HCT116 (cell line): ENCODE measurements around the gene GPC5. TPM values are rescaled to one million over a fixed set of nuclear protein-coding genes. Genes with fewer than 3 reads are reported as not detected.

ENCODE experiments used
- ATAC-seq: fragments of 200-7000 bp; cut with Tn5 transposase; 2 replicates; pipeline ENCODE4 v1.9.1; 2020; ENCODE audit warnings: mild to moderate bottlenecking, moderate library complexity
- BruUV-seq: library from RNA; stranded (reverse); fragments of 400-500 nt; replicated peaks from 2 replicates; lab custom pipeline; 2021; lab: Mats Ljungman, UMichigan
- CTCF ChIA-PET: fragments of 300-600 bp; sonication (Branson Sonifier 250); formaldehyde crosslinking; loops from one replicate; lab custom pipeline; 2021; ENCODE audit warnings: antibody characterized with exemption; lab: Charles Lee
- POLR2A ChIA-PET: fragments of 300-600, 350-600 bp; sonication (Branson Sonifier 250); formaldehyde crosslinking; loops from one replicate; lab custom pipeline; 2021; ENCODE audit warnings: antibody characterized with exemption; lab: Charles Lee
- RAD21 ChIA-PET, 2 experiments: fragments of 300-600 bp; sonication (Branson Sonifier 250); formaldehyde crosslinking; loops; one replicate each; lab custom pipeline; 2023; ENCODE audit warnings: low total read pairs in 2 of 2; ENCODE audit not compliant: uncharacterized antibody in 2 of 2, unreplicated experiment in 2 of 2, low non-redundant PET in 1 of 2; lab: Charles Lee
- DNase-seq: peaks from one replicate; pipeline ENCODE4 v3.0.0-alpha.2; 2010; ENCODE audit warnings: low read depth, low spot score
- H2AFZ ChIP-seq: fragments of 200-600 bp; shearing (Covaris generic), sonication (generic); 2 replicates; pipeline ENCODE4 v1.6.1; 2017; ENCODE audit warnings: low read depth, mixed run types, mixed read lengths, antibody characterized with exemption, low read length; ENCODE audit not compliant: poor library complexity, severe bottlenecking
- H3K27ac ChIP-seq: 2 replicates; pipeline ENCODE4 v1.5.1; 2012; ENCODE audit warnings: low read depth, low read length
- H3K27me3 ChIP-seq: fragments of 200-600 bp; sonication (generic); 2 replicates; pipeline ENCODE4 v1.6.1; 2016; ENCODE audit warnings: mixed run types, low read length, mixed read lengths; ENCODE audit not compliant: insufficient read depth
- H3K36me3 ChIP-seq, 2 experiments: fragments of 200-500 bp in 1 of 2; fragments of 200-600 bp in 1 of 2; sonication (Bioruptor generic) in 1 of 2; sonication (generic) in 1 of 2; 2 replicates each; pipeline versions ENCODE4 v1.5.1 to v1.6.1; 2014 to 2016; ENCODE audit warnings: low read length in 2 of 2, inconsistent platforms in 1 of 2, mixed read lengths in 1 of 2, mixed run types in 1 of 2; ENCODE audit not compliant: insufficient read depth in 2 of 2, control insufficient read depth in 1 of 2
- H3K4me1 ChIP-seq, 2 experiments: fragments of 200-600 bp in 1 of 2; sonication (generic) in 1 of 2; 2 replicates each; pipeline versions ENCODE4 v1.5.1 to v1.6.1; 2012 to 2017; ENCODE audit warnings: low read length in 2 of 2, inconsistent platforms in 1 of 2, mild to moderate bottlenecking in 1 of 2, mixed read lengths in 1 of 2, mixed run types in 1 of 2, moderate library complexity in 1 of 2; ENCODE audit not compliant: insufficient read depth in 2 of 2, control insufficient read depth in 1 of 2
- H3K4me2 ChIP-seq: fragments of 200-600 bp; sonication (generic); 2 replicates; pipeline ENCODE4 v1.6.1; 2017; ENCODE audit warnings: mixed run types, low read length, mixed read lengths
- H3K4me3 ChIP-seq, 2 experiments: fragments of 200-600 bp in 1 of 2; sonication (generic) in 1 of 2; replicated peaks in 1 of 2; 2 replicates each; pipeline ENCODE4 v1.5.1; 2011 to 2016; ENCODE audit warnings: low read length in 2 of 2, control low read depth in 1 of 2, low read depth in 1 of 2, mild to moderate bottlenecking in 1 of 2, mixed read lengths in 1 of 2, mixed run types in 1 of 2
- H3K79me2 ChIP-seq: fragments of 200-600 bp; sonication (generic); 2 replicates; pipeline ENCODE4 v1.6.1; 2017; ENCODE audit warnings: mild to moderate bottlenecking, mixed run types, low read length, moderate library complexity, mixed read lengths; ENCODE audit not compliant: insufficient read depth
- H3K9ac ChIP-seq: fragments of 200-600 bp; sonication (generic); 2 replicates; pipeline ENCODE4 v1.6.1; 2016; ENCODE audit warnings: low read length, mixed read lengths
- H3K9me2 ChIP-seq: fragments of 200-600 bp; sonication (generic), shearing (Covaris generic); 2 replicates; pipeline ENCODE4 v1.6.1; 2017; ENCODE audit warnings: mixed run types, mild to moderate bottlenecking, moderate library complexity; ENCODE audit not compliant: insufficient read depth
- H3K9me3 ChIP-seq, 2 experiments: fragments of 200-500 bp in 1 of 2; fragments of 200-600 bp in 1 of 2; sonication (Bioruptor generic) in 1 of 2; sonication (generic) in 1 of 2; 2 replicates each; pipeline ENCODE4 v1.6.1; 2014 to 2017; ENCODE audit warnings: low read length in 2 of 2, mixed read lengths in 2 of 2, inconsistent platforms in 1 of 2, low read depth in 1 of 2, mild to moderate bottlenecking in 1 of 2, mixed run types in 1 of 2, moderate library complexity in 1 of 2; ENCODE audit not compliant: control insufficient read depth in 1 of 2, insufficient read depth in 1 of 2
- H4K20me1 ChIP-seq: fragments of 200-600 bp; sonication (generic), shearing (Covaris generic); 2 replicates; pipeline ENCODE4 v1.6.1; 2017; ENCODE audit warnings: mixed run types, mild to moderate bottlenecking, moderate library complexity; ENCODE audit not compliant: insufficient read depth
- CBX3 ChIP-seq: IDR thresholded peaks from 2 replicates; pipeline ENCODE4 v1.6.1; 2012; ENCODE audit warnings: low read depth
- CEBPB ChIP-seq: IDR thresholded peaks from 2 replicates; pipeline ENCODE4 v1.6.1; 2012; ENCODE audit warnings: low read depth
- CTCF ChIP-seq, 3 experiments: fragments of 200-600 bp in 1 of 3; sonication (generic) in 1 of 3; IDR thresholded peaks in 2 of 3; conservative IDR thresholded peaks in 1 of 3; 2 replicates each; pipeline ENCODE4 v1.5.1; 2012 to 2017; ENCODE audit warnings: low read depth in 2 of 3, low read length in 2 of 3, antibody characterized with exemption in 1 of 3, borderline replicate concordance in 1 of 3, control low read depth in 1 of 3, mild to moderate bottlenecking in 1 of 3, mixed read lengths in 1 of 3, mixed run types in 1 of 3, moderate library complexity in 1 of 3; ENCODE audit not compliant: insufficient read depth in 1 of 3
- EGR1 ChIP-seq: IDR thresholded peaks from 2 replicates; pipeline ENCODE4 v1.6.1; 2012; ENCODE audit warnings: low read depth
- EZH2 ChIP-seq: fragments of 200-600 bp; sonication (generic); IDR thresholded peaks from 2 replicates; pipeline ENCODE4 v1.6.1; 2017; ENCODE audit warnings: antibody characterized with exemption, mixed run types
- EZH2phosphoT487 ChIP-seq: fragments of 200-600 bp; IDR thresholded peaks from 2 replicates; pipeline ENCODE4 v1.6.1; 2018; ENCODE audit warnings: antibody characterized with exemption, borderline replicate concordance
- JUND ChIP-seq: IDR thresholded peaks from 2 replicates; pipeline ENCODE4 v1.6.1; 2012
- POLR2AphosphoS5 ChIP-seq: IDR thresholded peaks from 2 replicates; pipeline ENCODE4 v1.6.1; 2011; ENCODE audit warnings: mild to moderate bottlenecking, low read depth, low read length, moderate library complexity
- SIN3A ChIP-seq: IDR thresholded peaks from 2 replicates; pipeline ENCODE4 v1.6.1; 2012; ENCODE audit warnings: low read depth
- TCF7L2 ChIP-seq: IDR thresholded peaks from 2 replicates; pipeline ENCODE4 v1.7.0; 2011; ENCODE audit warnings: borderline replicate concordance, inconsistent platforms; ENCODE audit not compliant: insufficient read depth, insufficient read length; ENCODE audit errors: extremely low read depth
- ZNF274 ChIP-seq: fragments of 200-500 bp; sonication (Bioruptor generic); IDR thresholded peaks from 2 replicates; pipeline ENCODE4 v1.6.1; 2014; ENCODE audit warnings: mild to moderate bottlenecking, low read depth, low read length, inconsistent platforms
- intact Hi-C: fragments of 100-400 bp; cut with micrococcal nuclease; formaldehyde crosslinking; loops from 2 replicates; pipeline ENCODE4 v1.10.0; 2022
- total RNA-seq: library from RNA; stranded (reverse); gene quantifications from one replicate; pipeline ENCODE4 v1.2.1, GENCODE V29; 2021; ENCODE audit not compliant: unreplicated experiment
- TF ChIP-seq, protein P1 (sequence below): IDR thresholded peaks from 2 replicates; pipeline ENCODE4 v1.6.1; 2011; ENCODE audit warnings: mild to moderate bottlenecking, low read length, moderate library complexity; ENCODE audit not compliant: insufficient replicate concordance; ENCODE audit errors: extremely low read depth
- TF ChIP-seq, protein P2 (sequence below): IDR thresholded peaks from 2 replicates; pipeline ENCODE4 v1.6.1; 2012

The GPC5 gene
- total RNA-seq, 1 experiment from 2014 or later, result not detected

DNA sequence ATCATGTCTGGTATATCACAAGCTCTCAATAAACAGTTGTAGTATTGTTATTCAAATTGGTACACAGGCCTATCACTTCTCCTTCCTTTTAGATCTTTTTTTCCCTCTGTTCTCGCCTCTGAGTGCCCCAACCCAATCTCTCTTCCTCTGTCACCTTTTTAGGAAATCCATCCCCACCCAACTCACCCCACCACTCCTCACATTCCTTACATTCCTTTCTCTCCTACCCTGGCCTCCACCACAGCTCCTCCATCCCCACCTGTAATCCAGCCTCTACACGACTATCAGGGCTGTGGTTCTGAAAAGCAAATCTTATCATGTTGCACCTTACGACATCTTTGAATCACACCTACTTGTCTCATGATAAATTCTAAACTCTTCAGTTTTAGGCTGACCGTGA lies 1282.8 kb downstream of the GPC5 start:
- no peak overlapping the region for H2AFZ ChIP-seq
- no peak for ATAC-seq
- intact Hi-C loops, result no loop called here
- no peaks in the 10 kb centered on the region for H3K36me3 ChIP-seq
- no peak for TF ChIP-seq SIN3A
- TF ChIP-seq EGR1, result no peak
- TF ChIP-seq CBX3, result no peak
- no peak for TF ChIP-seq CEBPB
- TF ChIP-seq CTCF (IDR thresholded peaks at IDR 0.05 in 2 of 3, conservative IDR thresholded peaks at IDR 0.05 in 1 of 3; ENCODE audit: borderline replicate concordance in 1 of 3, insufficient read depth in 1 of 3, low read depth in 2 of 3, low read length in 2 of 3), result no peak
- TF ChIP-seq POLR2AphosphoS5, result no peak
- no peak for TF ChIP-seq JUND
- TF ChIP-seq EZH2phosphoT487, result no peak
- DNase-seq, result no peak
- H3K79me2 ChIP-seq, result no peaks in the 10 kb centered on the region
- no peaks in the 10 kb centered on the region for H4K20me1 ChIP-seq
- no peaks in the 10 kb centered on the region for H3K4me1 ChIP-seq
- no peaks in the 10 kb centered on the region for H3K27me3 ChIP-seq
- no peak overlapping the region for H3K27ac ChIP-seq
- ChIA-PET RAD21 (no interaction called here), POLR2A (no interaction called here), CTCF (no interaction called here)
- no peak overlapping the region for H3K9ac ChIP-seq
- H3K9me2 ChIP-seq, result no peaks in the 10 kb centered on the region
- H3K4me3 ChIP-seq, result no peak overlapping the region
- H3K9me3 ChIP-seq, result peaks cover 5 to 7% of the 10 kb centered on the region in 2 experiments; a peak in 2 of 4 replicates
- no peak overlapping the region for H3K4me2 ChIP-seq
- no TSS peak for BruUV-seq

- no TSS peak for BruUV-seq
Observed at GRCh38 chr13:92682832-92683517, 1284.6 kb downstream of the GPC5 start.

More at GRCh38 chr13:92682832-92683517, 1284.6 kb downstream of the GPC5 start:
- TF ChIP-seq, protein P1, sequence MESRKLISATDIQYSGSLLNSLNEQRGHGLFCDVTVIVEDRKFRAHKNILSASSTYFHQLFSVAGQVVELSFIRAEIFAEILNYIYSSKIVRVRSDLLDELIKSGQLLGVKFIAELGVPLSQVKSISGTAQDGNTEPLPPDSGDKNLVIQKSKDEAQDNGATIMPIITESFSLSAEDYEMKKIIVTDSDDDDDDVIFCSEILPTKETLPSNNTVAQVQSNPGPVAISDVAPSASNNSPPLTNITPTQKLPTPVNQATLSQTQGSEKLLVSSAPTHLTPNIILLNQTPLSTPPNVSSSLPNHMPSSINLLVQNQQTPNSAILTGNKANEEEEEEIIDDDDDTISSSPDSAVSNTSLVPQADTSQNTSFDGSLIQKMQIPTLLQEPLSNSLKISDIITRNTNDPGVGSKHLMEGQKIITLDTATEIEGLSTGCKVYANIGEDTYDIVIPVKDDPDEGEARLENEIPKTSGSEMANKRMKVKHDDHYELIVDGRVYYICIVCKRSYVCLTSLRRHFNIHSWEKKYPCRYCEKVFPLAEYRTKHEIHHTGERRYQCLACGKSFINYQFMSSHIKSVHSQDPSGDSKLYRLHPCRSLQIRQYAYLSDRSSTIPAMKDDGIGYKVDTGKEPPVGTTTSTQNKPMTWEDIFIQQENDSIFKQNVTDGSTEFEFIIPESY, result no peak
- TF ChIP-seq ZNF274 (no peak), EZH2 (no peak), EZH2phosphoT487 (no peak), TCF7L2 (no peak)
- TF ChIP-seq, protein P2, sequence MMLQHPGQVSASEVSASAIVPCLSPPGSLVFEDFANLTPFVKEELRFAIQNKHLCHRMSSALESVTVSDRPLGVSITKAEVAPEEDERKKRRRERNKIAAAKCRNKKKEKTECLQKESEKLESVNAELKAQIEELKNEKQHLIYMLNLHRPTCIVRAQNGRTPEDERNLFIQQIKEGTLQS, result no peak
- RAD21 ChIA-PET, result no interaction called here
- Histone ChIP-seq H2AFZ (no peak overlapping the region), H3K9ac (no peak overlapping the region), H3K79me2 (no peaks in the 10 kb centered on the region), H3K9me2 (no peaks in the 10 kb centered on the region), H3K4me3 (no peak overlapping the region), H3K4me1 (no peaks in the 10 kb centered on the region), H3K9me3 (peaks cover 0 to 5% of the 10 kb centered on the region in 2 experiments; a peak in 2 of 4 replicates), H3K4me2 (no peak overlapping the region), H3K27me3 (no peaks in the 10 kb centered on the region), H3K36me3 (no peaks in the 10 kb centered on the region), H4K20me1 (no peaks in the 10 kb centered on the region), H3K27ac (no peak overlapping the region)
- ATAC-seq (no peak), DNase-seq (no peak)
- CTCF ChIA-PET, result no interaction called here
- intact Hi-C loops, result no loop called here
- POLR2A ChIA-PET, result no interaction called here
